Measurements from ENCODE around the gene HLA-DQB1.
"Not testable (repeated sequence)": the region's sequence is repeated elsewhere in the genome, so short reads cannot be mapped to it uniquely, and the experiment has no call there.

Gene HLA-DQB1

DNA sequence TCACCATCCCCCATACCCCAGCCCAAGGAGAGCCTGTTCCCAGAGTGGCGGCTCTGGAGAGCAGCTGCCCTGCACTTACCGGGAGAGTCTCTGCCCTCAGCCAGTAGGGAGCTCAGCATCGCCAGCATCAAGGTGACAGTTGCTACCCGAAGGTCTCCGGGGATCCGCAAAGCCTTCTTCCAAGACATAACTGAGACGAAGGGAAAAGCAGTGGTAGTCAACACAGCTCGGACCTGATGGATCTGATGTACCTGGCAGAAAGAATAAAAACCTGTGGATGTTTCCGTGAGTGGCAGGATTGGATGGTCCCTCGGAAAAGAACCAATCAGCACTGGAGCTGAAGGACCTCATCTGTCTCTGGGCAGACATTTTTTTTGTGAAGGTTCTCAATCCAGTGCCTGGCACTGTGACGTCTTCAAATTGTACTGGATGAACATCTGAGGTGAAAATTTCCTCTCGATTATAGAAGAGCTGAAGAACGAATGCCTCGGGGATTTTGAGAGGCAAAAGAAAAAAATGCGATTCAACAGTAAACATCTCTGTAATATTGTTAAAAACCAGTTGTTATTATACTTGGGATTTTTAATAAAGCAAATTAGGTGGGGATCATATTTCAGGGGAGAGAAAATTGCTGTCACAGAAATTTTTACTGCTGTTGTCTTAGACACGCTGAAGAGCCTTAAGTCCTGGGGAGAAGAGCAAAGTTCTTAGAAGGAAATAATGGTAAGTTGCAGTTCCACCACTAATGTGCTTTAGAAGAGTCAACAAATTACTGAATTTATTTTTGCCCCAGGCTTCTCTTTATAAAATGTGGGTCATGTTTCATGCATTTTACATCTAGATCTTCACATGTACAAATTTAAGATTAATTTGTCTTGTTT lies at the start of gene HLA-DQB1:
HLA-DQB1 (minus strand) TSS at position 238 of the 881 bp plus-strand sequence; CDS start at position 188, 50 bp downstream.
- in situ Hi-C loops (cut with HindIII; ENCODE audit: low pct_ligation_motif_present, low pct_unique_long_range_greater_than_20kb, low sequenced_read_pairs) = no loop called here
- peak; percentile 77 for DNase-seq

GRCh38 chr6:32713241-32713640 lies 46.8 kb upstream of the HLA-DQB1 start:
- DNase-seq = no peak
- in situ Hi-C loops (cut with HindIII; ENCODE audit: low pct_ligation_motif_present, low pct_unique_long_range_greater_than_20kb, low sequenced_read_pairs) = no loop called here

GRCh38 chr6:32709625-32710024 lies 43.2 kb upstream of the HLA-DQB1 start:
- DNase-seq = no peak
- in situ Hi-C loops (cut with HindIII; ENCODE audit: low pct_ligation_motif_present, low pct_unique_long_range_greater_than_20kb, low sequenced_read_pairs) = no loop called here

DNA sequence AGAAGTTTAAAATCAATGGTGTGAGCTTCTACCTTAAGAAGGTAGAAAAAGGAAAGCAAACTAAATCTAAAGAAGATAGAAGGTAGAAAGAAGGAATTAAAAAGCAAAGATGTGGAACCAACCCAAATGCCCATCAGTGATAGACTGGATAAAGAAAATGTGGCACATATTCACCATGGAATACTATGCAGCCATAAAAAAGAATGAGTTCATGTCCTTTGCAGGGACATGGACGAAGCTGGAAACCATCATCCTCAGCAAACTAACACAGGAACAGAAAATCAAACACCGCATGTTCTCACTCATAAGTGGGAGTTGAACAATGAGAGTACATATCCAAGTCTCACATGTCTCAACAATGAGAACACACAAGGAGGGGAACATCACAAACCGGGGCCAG lies 38.7 kb upstream of the HLA-DQB1 start:
- in situ Hi-C loops (cut with HindIII; ENCODE audit: low pct_ligation_motif_present, low pct_unique_long_range_greater_than_20kb, low sequenced_read_pairs); DNase-seq: not testable (repeated sequence)

DNA sequence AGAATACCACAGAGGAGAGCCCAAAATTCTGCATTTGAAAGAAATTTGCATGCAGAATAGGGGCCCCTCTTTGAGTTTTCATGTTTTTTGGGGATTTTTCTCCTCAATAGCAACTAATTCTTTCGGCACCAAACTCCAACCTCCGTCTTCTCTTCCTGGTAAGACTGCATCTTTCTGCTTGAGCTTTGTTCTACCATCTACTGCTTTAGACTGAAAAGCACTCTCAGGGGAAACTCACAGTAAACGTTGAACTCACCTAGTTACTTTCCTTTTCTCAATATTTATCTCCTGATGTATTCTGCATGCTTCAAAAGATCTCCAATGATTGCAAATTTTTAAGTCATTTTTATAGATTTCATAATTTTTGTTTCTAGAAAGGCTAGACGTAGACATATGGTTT lies 36.9 kb upstream of the HLA-DQB1 start:
- in situ Hi-C loops (cut with HindIII; ENCODE audit: low pct_ligation_motif_present, low pct_unique_long_range_greater_than_20kb, low sequenced_read_pairs) = no loop called here

GRCh38 chr6:32700391-32701040 lies 34.1 kb upstream of the HLA-DQB1 start:
- in situ Hi-C loops (cut with HindIII; ENCODE audit: low pct_ligation_motif_present, low pct_unique_long_range_greater_than_20kb, low sequenced_read_pairs) = no loop called here
- peak; percentile 47 for DNase-seq

More for the DNA sequence above, 36.9 kb upstream of the HLA-DQB1 start:
- no peak for DNase-seq

DNA sequence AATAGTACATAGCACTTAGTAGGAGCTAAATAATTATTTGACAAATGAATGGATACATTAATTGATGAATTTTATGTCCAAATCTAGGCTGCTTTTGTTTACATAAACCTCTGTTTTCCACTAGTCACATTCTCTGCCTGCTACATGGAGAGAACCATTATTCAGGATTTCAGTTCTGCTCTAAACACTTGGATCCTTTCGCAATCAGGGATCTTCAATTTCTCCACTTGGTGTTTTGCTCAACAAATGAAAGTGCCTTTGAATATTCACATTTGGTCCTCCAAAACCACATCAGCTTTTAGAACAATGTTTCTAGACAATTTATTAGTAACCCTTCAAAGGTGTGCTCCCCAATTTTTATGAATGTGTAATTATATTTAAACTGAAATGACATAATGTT lies 30.6 kb upstream of the HLA-DQB1 start:
- in situ Hi-C loops (cut with HindIII; ENCODE audit: low pct_ligation_motif_present, low pct_unique_long_range_greater_than_20kb, low sequenced_read_pairs) = no loop called here
- no peak for DNase-seq

GRCh38 chr6:32692019-32692418 lies 25.6 kb upstream of the HLA-DQB1 start:
- in situ Hi-C loops (cut with HindIII; ENCODE audit: low pct_ligation_motif_present, low pct_unique_long_range_greater_than_20kb, low sequenced_read_pairs) = no loop called here
- no peak for DNase-seq

GRCh38 chr6:32689531-32690501 lies 23.4 kb upstream of the HLA-DQB1 start:
- in situ Hi-C loops (cut with HindIII; ENCODE audit: low pct_ligation_motif_present, low pct_unique_long_range_greater_than_20kb, low sequenced_read_pairs) = no loop called here
- DNase-seq = no peak

- in situ Hi-C loops (cut with HindIII; ENCODE audit: low pct_ligation_motif_present, low pct_unique_long_range_greater_than_20kb, low sequenced_read_pairs) = no loop called here
- DNase-seq = no peak
Observed at GRCh38 chr6:32685603-32686002, 19.1 kb upstream of the HLA-DQB1 start.

GRCh38 chr6:32684246-32684645 lies 17.8 kb upstream of the HLA-DQB1 start:
- in situ Hi-C loops (cut with HindIII; ENCODE audit: low pct_ligation_motif_present, low pct_unique_long_range_greater_than_20kb, low sequenced_read_pairs) = no loop called here

DNA sequence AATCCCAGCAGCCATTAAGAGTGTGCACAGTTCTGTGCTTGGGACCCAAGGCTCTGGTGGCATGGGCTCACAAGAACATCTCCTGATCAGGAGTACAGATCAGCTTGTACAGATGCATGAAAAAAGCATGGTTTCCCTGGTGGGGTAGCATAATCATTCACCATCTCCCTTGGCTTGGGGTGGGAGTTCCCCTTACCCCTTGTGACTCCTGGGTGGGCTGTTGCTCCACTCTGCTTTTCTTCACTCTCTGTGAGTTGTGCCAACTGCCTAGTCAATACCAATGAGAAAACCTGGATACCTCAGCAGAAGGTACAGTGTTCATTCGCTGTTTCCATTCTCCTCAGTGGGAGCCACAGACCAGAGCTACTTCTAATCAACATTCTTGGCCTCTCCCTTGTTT lies 13.6 kb upstream of the HLA-DQB1 start:
- DNase-seq = no peak
- in situ Hi-C loops (cut with HindIII; ENCODE audit: low pct_ligation_motif_present, low pct_unique_long_range_greater_than_20kb, low sequenced_read_pairs) = no loop called here

More at GRCh38 chr6:32684246-32684645, 17.8 kb upstream of the HLA-DQB1 start:
- DNase-seq = no peak

DNA sequence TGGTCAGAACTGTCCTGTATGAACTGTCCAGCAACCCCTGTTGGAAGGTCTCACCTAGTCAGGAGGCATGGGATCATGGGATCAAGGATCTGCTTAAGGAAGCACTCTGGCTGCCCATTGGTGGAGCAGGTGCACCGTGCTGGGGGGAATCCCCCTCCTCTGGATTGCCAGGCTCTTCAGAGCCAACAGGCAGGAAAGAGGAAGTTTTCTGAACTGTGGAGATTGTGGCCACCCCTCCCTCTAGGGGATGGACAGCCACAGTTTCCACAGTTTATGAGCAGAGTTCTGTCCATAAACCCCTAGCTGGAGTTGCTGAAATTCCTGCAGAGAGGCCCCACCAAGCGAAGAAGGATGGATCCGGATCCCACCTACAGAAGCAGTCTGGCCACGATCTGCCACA lies 13.0 kb upstream of the HLA-DQB1 start:
- no peak for DNase-seq
- in situ Hi-C loops (cut with HindIII; ENCODE audit: low pct_ligation_motif_present, low pct_unique_long_range_greater_than_20kb, low sequenced_read_pairs) = no loop called here

DNA sequence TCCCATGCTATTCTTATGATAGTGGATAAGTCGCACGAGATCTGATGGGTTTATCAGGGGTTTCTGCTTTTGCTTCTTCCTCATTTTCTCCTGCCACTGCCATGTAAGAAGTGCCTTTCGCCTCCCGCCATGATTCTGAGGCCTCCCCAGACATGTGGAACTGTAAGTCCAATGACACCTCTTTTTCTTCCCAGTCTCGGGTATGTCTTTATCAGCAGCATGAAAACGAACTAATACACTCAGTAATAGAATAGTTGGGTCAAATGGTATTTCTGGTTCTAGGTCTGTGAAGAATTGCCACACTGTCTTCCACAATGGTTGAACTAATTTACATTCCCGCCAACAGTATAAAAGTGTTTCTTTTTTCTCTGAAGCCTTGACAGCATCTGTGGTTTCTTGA lies 7.7 kb upstream of the HLA-DQB1 start:
- DNase-seq; in situ Hi-C loops (cut with HindIII; ENCODE audit: low pct_ligation_motif_present, low pct_unique_long_range_greater_than_20kb, low sequenced_read_pairs): not testable (repeated sequence)

- in situ Hi-C loops (cut with HindIII; ENCODE audit: low pct_ligation_motif_present, low pct_unique_long_range_greater_than_20kb, low sequenced_read_pairs); DNase-seq: not testable (repeated sequence)
Observed at GRCh38 chr6:32671908-32672307, 5.5 kb upstream of the HLA-DQB1 start.

DNA sequence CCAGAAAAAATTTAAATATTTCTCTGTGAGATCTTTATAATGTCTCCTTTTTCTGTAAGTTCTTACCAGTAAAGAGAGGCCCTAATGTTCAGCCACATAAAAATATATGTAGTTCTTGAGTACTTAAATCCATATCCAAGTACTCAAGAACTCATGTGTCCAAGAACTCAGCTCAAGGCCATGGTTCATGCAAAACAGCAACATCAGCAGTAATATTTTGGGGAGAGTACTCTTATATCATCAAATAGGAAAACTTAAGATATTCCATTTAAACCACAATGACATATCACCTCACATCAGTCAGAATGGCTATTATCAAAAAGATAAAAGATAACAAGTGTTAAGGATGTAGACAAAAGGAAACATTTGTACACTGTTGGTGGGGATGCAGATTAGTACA lies 3.4 kb upstream of the HLA-DQB1 start:
- in situ Hi-C loops (cut with HindIII; ENCODE audit: low pct_ligation_motif_present, low pct_unique_long_range_greater_than_20kb, low sequenced_read_pairs) = no loop called here

GRCh38 chr6:32669240-32669639 lies 2.8 kb upstream of the HLA-DQB1 start:
- no peak for DNase-seq
- in situ Hi-C loops (cut with HindIII; ENCODE audit: low pct_ligation_motif_present, low pct_unique_long_range_greater_than_20kb, low sequenced_read_pairs) = no loop called here

More for the DNA sequence above, 3.4 kb upstream of the HLA-DQB1 start:
- DNase-seq = no peak

GRCh38 chr6:32668226-32668747 lies 1.8 kb upstream of the HLA-DQB1 start:
- peak; percentile 82 for DNase-seq

More at GRCh38 chr6:32668226-32668747, 1.8 kb upstream of the HLA-DQB1 start:
- in situ Hi-C loops (cut with HindIII; ENCODE audit: low pct_ligation_motif_present, low pct_unique_long_range_greater_than_20kb, low sequenced_read_pairs) = no loop called here

All from ACHN (cell line).